Heart right ventricle (tissue), 16 donors: ENCODE results near the gene UBE2Q1. TPM values are rescaled to one million over a fixed set of nuclear protein-coding genes. Genes with fewer than 3 reads are reported as not detected.

ENCODE experiments used
- ATAC-seq, 8 donors: fragments of 200-7000 bp; cut with Tn5 transposase; one replicate each; pipeline ENCODE4 v1.9.1; 2020; ENCODE audit warnings: mild to moderate bottlenecking in 8 of 8, moderate library complexity in 8 of 8, moderate number of reproducible peaks in 1 of 8
- DNase-seq, 2 donors: peaks; one replicate each; pipeline ENCODE4 v3.0.0-alpha.2; 2020
- H3K27ac ChIP-seq, 10 donors: fragments of 200-600 bp; sonication (generic) in 2 of 10; one replicate each; pipeline versions ENCODE4 v1.5.0 to v1.8.0; 2020 to 2022; ENCODE audit warnings: mild to moderate bottlenecking in 3 of 10
- H3K27me3 ChIP-seq, 7 donors: fragments of 200-600 bp; one replicate each; pipeline ENCODE4 v1.8.0; 2021 to 2022; ENCODE audit warnings: mild to moderate bottlenecking in 2 of 7
- H3K36me3 ChIP-seq, 9 donors: fragments of 200-600 bp; sonication (generic) in 1 of 9; one replicate each; pipeline versions ENCODE4 v1.5.0 to v1.8.0; 2020 to 2022; ENCODE audit warnings: mild to moderate bottlenecking in 2 of 9
- H3K4me1 ChIP-seq, 9 donors: fragments of 200-600 bp; sonication (generic) in 1 of 9; one replicate each; pipeline versions ENCODE4 v1.5.0 to v1.8.0; 2020 to 2022; ENCODE audit warnings: mild to moderate bottlenecking in 4 of 9
- H3K4me3 ChIP-seq, 10 donors: fragments of 200-600 bp; sonication (generic) in 2 of 10; one replicate each; pipeline versions ENCODE4 v1.5.0 to v1.8.0; 2020 to 2022; ENCODE audit warnings: mild to moderate bottlenecking in 7 of 10, moderate library complexity in 2 of 10
- H3K9me3 ChIP-seq, 11 donors: fragments of 200-600 bp in 10 of 11; sonication (generic) in 2 of 11; one replicate each; pipeline versions ENCODE4 v1.5.0 to v1.8.0; 2013 to 2022; ENCODE audit warnings: mild to moderate bottlenecking in 2 of 11, control low read depth in 1 of 11, moderate library complexity in 1 of 11
- CTCF ChIP-seq, 9 donors: fragments of 200-600 bp; sonication (generic) in 2 of 9; IDR thresholded peaks; one replicate each; pipeline versions ENCODE4 v1.5.0 to v1.8.0; 2021 to 2022; ENCODE audit warnings: antibody characterized with exemption in 9 of 9, mild to moderate bottlenecking in 5 of 9, moderate library complexity in 1 of 9
- WGBS, 2 donors: extraction: QIAGEN DNeasy Blood & Tissue Kit; methylation state at CpG; one replicate each; pipeline ENCODE4 v1.1.7; 2013; ENCODE audit warnings: inconsistent platforms in 1 of 2; 5-methylcytosine and 5-hydroxymethylcytosine counted together
- intact Hi-C, 10 donors: fragments of 100-400 bp; cut with DNase I; formaldehyde crosslinking; loops; one replicate each; pipeline versions ENCODE4 v1.11.1 to v1.14.2; 2022
- polyA plus RNA-seq, 2 donors: library from polyadenylated mRNA; stranded (reverse); fragments of 200-250 nt; gene quantifications; one replicate each; pipeline ENCODE4 v1.2.3, GENCODE V29; 2013
- total RNA-seq, 10 donors: library from RNA; stranded (reverse); fragmentation: NEBNext Ultra II Directional in 3 of 10; extraction: Animal tissue kit (Norgen Biotek cat#: 25700) in 3 of 10; gene quantifications; one replicate each; pipeline versions ENCODE4 v1.2.1 to v1.2.4, GENCODE V29; 2021 to 2023
- donor health status: Arrhythmogenic right ventricular cardiomyopathy.
- donor health status: ischemic (EF 13 %, LVEDD 7.1; RV severe dilation, severe dysfunction).
- donor health status: healthy with polysubstance abuse.
- donor health status: DM: no; HTN: yes; CAD: no.
- donor health status: DM: no; HTN: no; CAD: no.
- donor health status: ischemic (EF 25% LVEDD 6.9; RV normal size, moderate dysfunction).
- donor health status: ischemic (EF 25% LVEDD 5.7; RV mildly dilated, moderate dysfunction).
- donor health status: healthy.
- donor health status: DM: yes; HTN: yes; CAD: no.
- donor health status: Ischemic cardiomyopathy.
- donor health status: ischemic (EF 35%, LVEDD 5.7; RV mildly dilated, moderate dysfunction).
- donor health status: nonischemic (EF 11% LVEDD 7.7; RV severe dilation, severe dysfunction).
- donor health status: DM: yes; HTN: yes; CAD: no.
- donor health status: PGD.
- donor health status: ischemic (EF 29% LVEDD 5.4; RV normal size, mild dysfunction).
- donor health status: nonischemic (EF 23%, LVEDD 6.1; RV moderate dilation, normal function).

The UBE2Q1 gene
- total and polyA plus RNA-seq, 12 donors: 19.4 to 83.5 (median 56.0) TPM

- H3K4me1 ChIP-seq: peaks cover 9 to 86% (median 72%) of the 10 kb centered on the region in 9 donors
- DNase-seq (no peak), ATAC-seq (no peak)
- intact Hi-C loops: loop anchor here in 2 of 10 donors (5.0 kb wide), 2 partner anchors 38 to 48 kb away; partner anchors contain the start of genes CHRNB2 (in 1 of the 2) and UBE2Q1 (in 1 of the 2)
- H3K36me3 ChIP-seq: peaks cover 0 to 48% (median 6%) of the 10 kb centered on the region in 9 donors
- WGBS, 2 donors: 76 to 82% methylated on average over 2 of the region's 2 CpGs
- no peaks in the 10 kb centered on the region for H3K27me3 ChIP-seq
- no peaks in the 10 kb centered on the region for H3K9me3 ChIP-seq
- H3K27ac ChIP-seq: peak overlapping the region in 1 of 10 donors; percentile 12
- peak overlapping the region in 3 of 10 donors; percentile 88 to 99 (median 93) for H3K4me3 ChIP-seq
- no peak for TF ChIP-seq CTCF (IDR thresholded peaks at IDR 0.05)
These were observed 47.1 kb upstream of the UBE2Q1 start for GRCh38 chr1:154605534-154605933.

- no peak for DNase-seq
- no peak overlapping the region for H3K4me3 ChIP-seq
- H3K4me1 ChIP-seq: peaks cover 22 to 91% (median 83%) of the 10 kb centered on the region in 9 donors
- no peaks in the 10 kb centered on the region for H3K9me3 ChIP-seq
- peaks cover 0 to 70% (median 7%) of the 10 kb centered on the region in 9 donors for H3K36me3 ChIP-seq
- no peak for ATAC-seq
- TF ChIP-seq CTCF (IDR thresholded peaks at IDR 0.05): no peak
- 55 to 57% methylated on average over 2 of the region's 2 CpGs for WGBS, 2 donors
- no peaks in the 10 kb centered on the region for H3K27me3 ChIP-seq
- no peak overlapping the region for H3K27ac ChIP-seq
- intact Hi-C loops: loop anchor here in 1 of 10 donors (5.0 kb wide), 1 partner anchor 36 kb away; the partner anchor contains the start of gene CHRNB2
These were observed 44.9 kb upstream of the UBE2Q1 start for GRCh38 chr1:154603317-154603716.

GRCh38 chr1:154599658-154600057 is 41.2 kb upstream of the UBE2Q1 start:
- intact Hi-C loops: loop anchor here in 2 of 10 donors (5.0 kb wide), 2 partner anchors 32 to 37 kb away; partner anchors contain the start of gene CHRNB2 (in 1 of the 2)
- ATAC-seq: peak; percentile 34 to 95 (median 87)
- no peak for TF ChIP-seq CTCF (IDR thresholded peaks at IDR 0.05)
- no peaks in the 10 kb centered on the region for H3K9me3 ChIP-seq
- H3K4me3 ChIP-seq: no peak overlapping the region
- no peaks in the 10 kb centered on the region for H3K27me3 ChIP-seq
- peaks cover 18 to 66% (median 58%) of the 10 kb centered on the region in 9 donors for H3K4me1 ChIP-seq
- peaks cover 0 to 91% (median 38%) of the 10 kb centered on the region in 9 donors for H3K36me3 ChIP-seq
- WGBS, 2 donors: 40 to 41% methylated on average over 3 of the region's 3 CpGs
- no peak for DNase-seq
- H3K27ac ChIP-seq: peak overlapping the region in 9 of 10 donors; percentile 2 to 79 (median 57)

- H3K36me3 ChIP-seq: peaks cover 0 to 96% (median 42%) of the 10 kb centered on the region in 9 donors
- DNase-seq (no peak), ATAC-seq (peak in 3 of 8 donors; percentile 5 to 22 (median 21))
- intact Hi-C loops: loop anchor here in 1 of 10 donors (5.0 kb wide), 1 partner anchor 37 kb away; no protein-coding TSS in a partner anchor
- peak overlapping the region in 9 of 10 donors; percentile 2 to 79 (median 57) for H3K27ac ChIP-seq
- H3K27me3 ChIP-seq: no peaks in the 10 kb centered on the region
- no peaks in the 10 kb centered on the region for H3K9me3 ChIP-seq
- H3K4me3 ChIP-seq: no peak overlapping the region
- 52 to 63% methylated on average over 3 of the region's 3 CpGs for WGBS, 2 donors
- no peak for TF ChIP-seq CTCF (IDR thresholded peaks at IDR 0.05)
- H3K4me1 ChIP-seq: peaks cover 18 to 60% (median 52%) of the 10 kb centered on the region in 9 donors
These were observed 40.6 kb upstream of the UBE2Q1 start for GRCh38 chr1:154598871-154599635.
